Endothelial cell of umbilical vein (primary cell): ENCODE data around the gene OR7A10. TPM values are rescaled to one million over a fixed set of nuclear protein-coding genes. Genes with fewer than 3 reads are reported as not detected.

ENCODE experiments used
- BruUV-seq: library from RNA; stranded (reverse); fragments of 400-500 nt; replicated peaks from 2 replicates; lab custom pipeline; 2021; lab: Mats Ljungman, UMichigan
- CTCF ChIA-PET: fragments of 300-600, 350-600 bp; sonication (Branson Sonifier 250); formaldehyde crosslinking; loops from one replicate; lab custom pipeline; 2021; ENCODE audit warnings: antibody characterized with exemption, inconsistent platforms; lab: Charles Lee
- POLR2A ChIA-PET: fragments of 300-600, 350-600 bp; sonication (Branson Sonifier 250); formaldehyde crosslinking; loops from one replicate; lab custom pipeline; 2021; ENCODE audit warnings: antibody characterized with exemption, inconsistent platforms; lab: Charles Lee
- DNase-seq: peaks from one replicate; pipeline ENCODE4 v3.0.0-alpha.2; 2011; ENCODE audit warnings: low read depth, low spot score
- FAIRE-seq: peaks from 2 replicates; lab custom pipeline; 2011; peaks lifted over from hg19 to GRCh38; lab: Jason Lieb, UNC
- H2AFZ ChIP-seq: 2 replicates; pipeline ENCODE4 v1.6.0; 2012; ENCODE audit warnings: low read depth, low read length, control low read depth, inconsistent platforms
- H3K27ac ChIP-seq: 2 replicates; pipeline ENCODE4 v1.5.1; 2011; ENCODE audit warnings: low read depth, mild to moderate bottlenecking, control low read depth, low read length, moderate library complexity; ENCODE audit not compliant: insufficient read depth
- H3K27me3 ChIP-seq, 2 experiments: 2 replicates each; pipeline versions ENCODE4 v1.6.0 to v1.6.1; 2011; ENCODE audit warnings: low read length in 2 of 2, mixed read lengths in 1 of 2; ENCODE audit not compliant: control insufficient read depth in 2 of 2, insufficient read depth in 2 of 2
- H3K36me3 ChIP-seq, 2 experiments: 2 replicates in 1 of 2; 3 replicates in 1 of 2; pipeline ENCODE4 v1.5.1; 2011; ENCODE audit warnings: low read length in 2 of 2, mild to moderate bottlenecking in 1 of 2, moderate library complexity in 1 of 2; ENCODE audit not compliant: control insufficient read depth in 2 of 2, insufficient read depth in 2 of 2; ENCODE audit errors: extremely low read depth in 1 of 2
- H3K4me1 ChIP-seq: 3 replicates; pipeline ENCODE4 v1.5.1; 2011; ENCODE audit warnings: mild to moderate bottlenecking, low read length; ENCODE audit not compliant: control insufficient read depth, insufficient read depth; ENCODE audit errors: extremely low read depth
- H3K4me2 ChIP-seq: 2 replicates; pipeline ENCODE4 v1.6.1; 2011; ENCODE audit warnings: low read length, control low read depth, mixed read lengths; ENCODE audit not compliant: insufficient read depth
- H3K4me3 ChIP-seq, 3 experiments: fragments of 200-600 bp in 1 of 3; sonication (generic), shearing (Covaris generic) in 1 of 3; replicated peaks in 1 of 3; 2 replicates each; pipeline ENCODE4 v1.5.1; 2011 to 2016; ENCODE audit warnings: control low read depth in 3 of 3, low read length in 3 of 3, mild to moderate bottlenecking in 2 of 3, inconsistent platforms in 1 of 3, low read depth in 1 of 3, moderate library complexity in 1 of 3; ENCODE audit not compliant: insufficient read depth in 1 of 3
- H3K79me2 ChIP-seq: 2 replicates; pipeline ENCODE4 v1.6.0; 2012; ENCODE audit warnings: low read length, inconsistent platforms; ENCODE audit not compliant: control insufficient read depth, insufficient read depth
- H3K9ac ChIP-seq: replicated peaks from 2 replicates; pipeline ENCODE3; 2011; ENCODE audit warnings: low read length, control low read depth; ENCODE audit not compliant: insufficient read depth; ENCODE audit errors: extremely low read depth
- H3K9me1 ChIP-seq: replicated peaks from 3 replicates; pipeline ENCODE4 v1.6.0; 2011; ENCODE audit warnings: mild to moderate bottlenecking, low read length; ENCODE audit not compliant: control insufficient read depth, insufficient read depth; ENCODE audit errors: extremely low read depth
- H3K9me3 ChIP-seq: replicated peaks from 2 replicates; pipeline ENCODE4 v1.5.1; 2012; ENCODE audit warnings: low read length, inconsistent platforms; ENCODE audit not compliant: control insufficient read depth, insufficient read depth
- H4K20me1 ChIP-seq: replicated peaks from 2 replicates; pipeline ENCODE3; 2011; ENCODE audit warnings: mild to moderate bottlenecking, low read length; ENCODE audit not compliant: control insufficient read depth, insufficient read depth; ENCODE audit errors: extremely low read depth
- EZH2 ChIP-seq: IDR thresholded peaks from 2 replicates; pipeline ENCODE4 v1.6.1; 2012; ENCODE audit warnings: borderline replicate concordance, low read depth, mild to moderate bottlenecking, moderate library complexity, low read length, inconsistent platforms; ENCODE audit not compliant: severe bottlenecking
- FOS ChIP-seq: IDR thresholded peaks from 2 replicates; pipeline ENCODE4 v1.6.1; 2011; ENCODE audit warnings: mild to moderate bottlenecking, low read length, moderate library complexity, borderline replicate concordance; ENCODE audit not compliant: insufficient read depth
- GATA2 ChIP-seq: IDR thresholded peaks from 2 replicates; pipeline ENCODE4 v1.7.0; 2011; ENCODE audit warnings: low read depth, mild to moderate bottlenecking, moderate library complexity, mixed read lengths, low read length; ENCODE audit not compliant: insufficient read length, insufficient read depth
- POLR2A ChIP-seq: IDR thresholded peaks from 2 replicates; pipeline ENCODE4 v1.6.1; 2012; ENCODE audit warnings: low read depth, mild to moderate bottlenecking, control low read depth, low read length
- POLR2AphosphoS5 ChIP-seq: IDR thresholded peaks from 2 replicates; pipeline ENCODE4 v1.6.1; 2012; ENCODE audit warnings: low read depth, mild to moderate bottlenecking, control low read depth, low read length, moderate library complexity; ENCODE audit not compliant: insufficient read depth
- dilution Hi-C: fragments of 300-500 bp; cut with MboI; formaldehyde crosslinking; loops from one replicate; pipeline ENCODE4 v1.15.0; 2019; ENCODE audit warnings: low sequenced_read_pairs; ENCODE audit not compliant: extremely low pct_ligation_motif_present
- intact Hi-C: fragments of 100-400 bp; cut with micrococcal nuclease; formaldehyde crosslinking; loops from one replicate; pipeline ENCODE4 v1.10.0; 2022
- polyA plus RNA-seq, 4 experiments: library from polyadenylated mRNA; depleted of rRNA in 3 of 4; stranded (reverse) in 3 of 4; unstranded in 1 of 4; fragments of >200 nt; gene quantifications; 2 replicates each; pipeline versions ENCODE4 v1.2.1 to v1.2.3, GENCODE V29; 2011 to 2012; ENCODE audit warnings: missing spikeins in 1 of 4
- total RNA-seq: library from RNA; stranded (reverse); gene quantifications from 2 replicates; pipeline ENCODE4 v1.2.3, GENCODE V29; 2021
- TF ChIP-seq, protein P1 (sequence below), 2 donors: IDR thresholded peaks; 1 replicate in 1 of 2; 2 replicates in 1 of 2; pipeline ENCODE4 v1.5.1; 2011; ENCODE audit warnings: low read length in 2 of 2, mild to moderate bottlenecking in 2 of 2, moderate library complexity in 2 of 2, control low read depth in 1 of 2, inconsistent platforms in 1 of 2, low read depth in 1 of 2; ENCODE audit not compliant: insufficient read depth in 1 of 2; ENCODE audit errors: extremely low read depth in 1 of 2

The OR7A10 gene
- total and polyA plus RNA-seq, 2 donors (not counting 3 experiments of a cell fraction or from before 2014, with no cell fraction given) = not detected

DNA sequence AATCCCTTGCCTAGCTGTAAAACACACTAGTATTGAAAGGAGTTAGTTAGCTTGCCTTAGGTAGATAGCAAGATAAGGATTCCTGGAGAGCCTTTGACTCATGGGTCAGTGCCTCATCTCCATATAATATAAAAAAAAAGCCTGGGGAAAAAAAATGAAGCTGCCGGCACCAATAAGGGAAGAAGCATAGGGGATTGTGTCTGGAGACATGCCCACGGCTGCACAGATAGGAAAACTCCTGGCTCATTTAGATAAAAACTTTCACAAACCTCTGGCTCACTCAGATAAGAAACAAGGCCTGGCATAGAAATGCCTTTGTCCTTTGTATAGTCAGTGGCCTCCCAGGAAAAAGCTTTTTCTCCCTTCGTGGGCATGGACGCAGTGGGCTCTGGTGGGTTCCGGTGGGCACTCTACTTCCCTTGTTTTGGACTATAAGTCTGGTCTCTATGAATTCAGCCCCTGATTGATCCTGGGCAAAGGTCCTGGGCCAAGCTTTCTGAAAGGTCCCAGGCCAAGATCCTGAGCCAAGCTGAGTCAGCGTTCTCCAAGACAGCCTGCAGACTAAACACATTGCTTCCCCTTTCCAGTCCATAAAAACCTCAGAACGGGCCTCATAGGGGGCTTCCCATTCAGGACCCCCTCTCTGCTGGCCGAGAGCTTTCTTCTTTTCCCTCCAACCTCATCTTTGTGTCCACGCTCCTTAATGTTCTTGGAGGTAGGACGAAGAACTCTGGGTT lies 42.1 kb upstream of the OR7A10 start:
- Histone ChIP-seq H3K27me3 (peaks cover 0 to 3% of the 10 kb centered on the region in 2 experiments), H3K9me1 (no peaks in the 10 kb centered on the region), H3K4me3 (no peak overlapping the region), H4K20me1 (no peaks in the 10 kb centered on the region), H3K4me2 (no peak overlapping the region), H3K9me3 (no peaks in the 10 kb centered on the region), H3K79me2 (no peaks in the 10 kb centered on the region), H3K27ac (no peak overlapping the region), H3K9ac (no peak overlapping the region), H2AFZ (no peak overlapping the region), H3K36me3 (no peaks in the 10 kb centered on the region), H3K4me1 (no peaks in the 10 kb centered on the region)
- intact Hi-C loops (no loop called here), dilution Hi-C loops (no loop called here)
- ChIA-PET POLR2A (no interaction called here), CTCF (interaction anchor here (0.6 to 1.5 kb wide), 3 partner anchors 11 to 1519 kb away, joined by 4 to 9 read pairs (median 6); no protein-coding TSS in a partner anchor)
- no peak for FAIRE-seq
- BruUV-seq = no TSS peak
- TF ChIP-seq POLR2AphosphoS5 (no peak), POLR2A (no peak), GATA2 (no peak)
- no peak for DNase-seq

DNA sequence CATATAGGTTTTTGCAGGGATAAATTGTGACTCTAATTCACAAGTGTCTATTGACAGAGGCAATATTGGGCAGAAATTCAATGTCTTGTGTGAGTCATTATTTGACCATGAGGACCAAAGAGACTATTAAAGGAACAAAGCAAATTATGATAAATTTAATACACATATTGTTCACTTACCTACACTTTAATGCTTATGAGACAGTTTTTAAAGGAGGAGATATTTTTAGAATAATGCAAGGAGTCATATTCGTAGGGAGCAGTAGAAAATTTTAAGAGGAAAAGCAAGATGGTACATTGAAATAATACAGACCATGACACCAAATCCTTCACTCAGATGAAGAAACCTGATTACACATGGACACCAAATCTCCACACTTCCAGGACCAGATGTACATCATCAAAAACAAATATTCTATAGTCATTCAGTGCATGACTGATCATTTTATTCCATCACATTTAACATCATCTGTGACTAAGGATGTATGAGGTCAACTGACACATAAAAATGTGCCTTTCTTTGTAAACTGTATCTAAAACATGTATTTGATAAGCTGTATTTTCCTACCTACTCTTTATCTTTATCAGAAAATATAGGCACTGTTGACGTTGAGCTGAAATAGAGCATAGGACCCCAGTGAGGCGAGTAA lies 41.4 kb upstream of the OR7A10 start:
- no peaks in the 10 kb centered on the region for H3K9me1 ChIP-seq
- BruUV-seq = no TSS peak
- DNase-seq = no peak

More for the DNA sequence above, 41.4 kb upstream of the OR7A10 start:
- Histone ChIP-seq H3K79me2 (no peaks in the 10 kb centered on the region), H3K4me2 (no peak overlapping the region), H3K36me3 (no peaks in the 10 kb centered on the region), H3K27me3 (peaks cover 0 to 3% of the 10 kb centered on the region in 2 experiments), H3K4me1 (no peaks in the 10 kb centered on the region), H3K4me3 (no peak overlapping the region), H4K20me1 (no peaks in the 10 kb centered on the region), H3K9ac (no peak overlapping the region), H2AFZ (no peak overlapping the region), H3K9me3 (no peaks in the 10 kb centered on the region), H3K27ac (no peak overlapping the region)
- POLR2A ChIA-PET = no interaction called here
- FAIRE-seq = no peak
- CTCF ChIA-PET = interaction anchor here (0.6 to 1.5 kb wide), 3 partner anchors 10 to 1520 kb away, joined by 4 to 9 read pairs (median 6); no protein-coding TSS in a partner anchor
- intact Hi-C loops = no loop called here
- TF ChIP-seq EZH2 = no peak
- TF ChIP-seq FOS = no peak
- TF ChIP-seq, protein P1, sequence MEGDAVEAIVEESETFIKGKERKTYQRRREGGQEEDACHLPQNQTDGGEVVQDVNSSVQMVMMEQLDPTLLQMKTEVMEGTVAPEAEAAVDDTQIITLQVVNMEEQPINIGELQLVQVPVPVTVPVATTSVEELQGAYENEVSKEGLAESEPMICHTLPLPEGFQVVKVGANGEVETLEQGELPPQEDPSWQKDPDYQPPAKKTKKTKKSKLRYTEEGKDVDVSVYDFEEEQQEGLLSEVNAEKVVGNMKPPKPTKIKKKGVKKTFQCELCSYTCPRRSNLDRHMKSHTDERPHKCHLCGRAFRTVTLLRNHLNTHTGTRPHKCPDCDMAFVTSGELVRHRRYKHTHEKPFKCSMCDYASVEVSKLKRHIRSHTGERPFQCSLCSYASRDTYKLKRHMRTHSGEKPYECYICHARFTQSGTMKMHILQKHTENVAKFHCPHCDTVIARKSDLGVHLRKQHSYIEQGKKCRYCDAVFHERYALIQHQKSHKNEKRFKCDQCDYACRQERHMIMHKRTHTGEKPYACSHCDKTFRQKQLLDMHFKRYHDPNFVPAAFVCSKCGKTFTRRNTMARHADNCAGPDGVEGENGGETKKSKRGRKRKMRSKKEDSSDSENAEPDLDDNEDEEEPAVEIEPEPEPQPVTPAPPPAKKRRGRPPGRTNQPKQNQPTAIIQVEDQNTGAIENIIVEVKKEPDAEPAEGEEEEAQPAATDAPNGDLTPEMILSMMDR (IDR thresholded peaks at IDR 0.05; ENCODE audit: extremely low read depth in 1 of 2, insufficient read depth in 1 of 2, low read depth in 1 of 2, low read length in 2 of 2) = no peak
- TF ChIP-seq POLR2AphosphoS5 = no peak
- dilution Hi-C loops = no loop called here
